GM12891 (cell line): Measurements from ENCODE around the gene BARHL1.

Source experiments
- DNase-seq: peaks from one replicate; pipeline ENCODE4 v3.0.0; 2011; ENCODE audit warnings: low spot score; ENCODE audit not compliant: insufficient read length
- FAIRE-seq: peaks from 2 replicates; lab custom pipeline; 2011; peaks lifted over from hg19 to GRCh38; lab: Jason Lieb, UNC
- PAX5 ChIP-seq: IDR thresholded peaks from 2 replicates; pipeline ENCODE4 v1.6.1; 2011; ENCODE audit warnings: low read length, moderate library complexity, mild to moderate bottlenecking; ENCODE audit not compliant: insufficient read depth, severe bottlenecking
- POLR2A ChIP-seq: IDR thresholded peaks from 2 replicates; pipeline ENCODE4 v1.6.1; 2011; ENCODE audit warnings: low read depth, low read length, control low read depth
- POLR2AphosphoS5 ChIP-seq: IDR thresholded peaks from 2 replicates; pipeline ENCODE4 v1.6.1; 2011; ENCODE audit warnings: low read depth, low read length, control low read depth
- POU2F2 ChIP-seq: IDR thresholded peaks from 2 replicates; pipeline ENCODE4 v1.6.1; 2011; ENCODE audit warnings: low read depth, mild to moderate bottlenecking, control low read depth, low read length, moderate library complexity
- SPI1 ChIP-seq: IDR thresholded peaks from 2 replicates; pipeline ENCODE4 v1.6.1; 2011; ENCODE audit warnings: low read depth, low read length, control low read depth
- TAF1 ChIP-seq: IDR thresholded peaks from 2 replicates; pipeline ENCODE4 v1.6.1; 2011; ENCODE audit warnings: low read depth, low read length, control low read depth

BARHL1 gene

GRCh38 chr9:132630811-132631210 is 48.4 kb downstream of the BARHL1 start:
- DNase-seq (no peak), FAIRE-seq (no peak)
- no peak for TF ChIP-seq SPI1
- TF ChIP-seq POLR2A, result no peak

- no peak for DNase-seq
- TF ChIP-seq POLR2A (no peak), POLR2AphosphoS5 (no peak), TAF1 (no peak), SPI1 (no peak), POU2F2 (no peak), PAX5 (no peak)
- no peak for FAIRE-seq
Observed at GRCh38 chr9:132631280-132631679, 48.9 kb downstream of the BARHL1 start.

GRCh38 chr9:132631685-132632084 is 49.3 kb downstream of the BARHL1 start:
- TF ChIP-seq TAF1 (no peak), SPI1 (no peak)
- FAIRE-seq (no peak), DNase-seq (no peak)

GRCh38 chr9:132632413-132633129 is 50.2 kb downstream of the BARHL1 start:
- FAIRE-seq (no peak), DNase-seq (no peak)
- TF ChIP-seq POLR2AphosphoS5 (no peak), TAF1 (no peak), POLR2A (no peak), PAX5 (no peak), SPI1 (no peak), POU2F2 (no peak)

- TF ChIP-seq POLR2AphosphoS5 (no peak), TAF1 (no peak)
- DNase-seq (no peak), FAIRE-seq (no peak)
Observed at GRCh38 chr9:132634327-132634726, 51.9 kb downstream of the BARHL1 start.

GRCh38 chr9:132637351-132637750 is 54.9 kb downstream of the BARHL1 start:
- DNase-seq, result no peak
- no peak for FAIRE-seq
- TF ChIP-seq POU2F2, result no peak
- TF ChIP-seq PAX5, result no peak
- TF ChIP-seq TAF1, result no peak

GRCh38 chr9:132637801-132638200 is 55.4 kb downstream of the BARHL1 start:
- FAIRE-seq (no peak), DNase-seq (no peak)
- TF ChIP-seq TAF1 (no peak), PAX5 (no peak)

- FAIRE-seq, result no peak
- DNase-seq, result no peak
- TF ChIP-seq PAX5, result no peak
- TF ChIP-seq TAF1, result no peak
- TF ChIP-seq SPI1, result no peak
- TF ChIP-seq POU2F2, result no peak
- no peak for TF ChIP-seq POLR2AphosphoS5
Observed at GRCh38 chr9:132638240-132638639, 55.8 kb downstream of the BARHL1 start.

- no peak for FAIRE-seq
- DNase-seq, result no peak
- no peak for TF ChIP-seq TAF1
- TF ChIP-seq POLR2A, result no peak
Observed at GRCh38 chr9:132639322-132639721, 56.9 kb downstream of the BARHL1 start.
